Globus pallidus (tissue), 1 donor: ENCODE measurements around the gene PPIP5K1.
"Not testable (repeated sequence)": the region's sequence is repeated elsewhere in the genome, so short reads cannot be mapped to it uniquely, and the experiment has no call there.

Experiments used
- DNase-seq: peaks from one replicate; pipeline ENCODE4 v3.0.0-alpha.2; 2015; ENCODE audit warnings: low spot score

PPIP5K1 gene

GRCh38 chr15:43589778-43590466, at the start of gene PPIP5K1:
TSS of gene PPIP5K1 (minus strand) at chr15:43590208. CDS start at chr15:43584504, 5,704 bp downstream.
- DNase-seq = not testable (repeated sequence)

- not testable (repeated sequence) for DNase-seq
Measured at GRCh38 chr15:43638464-43639204, 48.6 kb upstream of the PPIP5K1 start.

GRCh38 chr15:43626937-43627336, 36.9 kb upstream of the PPIP5K1 start:
- not testable (repeated sequence) for DNase-seq

DNA sequence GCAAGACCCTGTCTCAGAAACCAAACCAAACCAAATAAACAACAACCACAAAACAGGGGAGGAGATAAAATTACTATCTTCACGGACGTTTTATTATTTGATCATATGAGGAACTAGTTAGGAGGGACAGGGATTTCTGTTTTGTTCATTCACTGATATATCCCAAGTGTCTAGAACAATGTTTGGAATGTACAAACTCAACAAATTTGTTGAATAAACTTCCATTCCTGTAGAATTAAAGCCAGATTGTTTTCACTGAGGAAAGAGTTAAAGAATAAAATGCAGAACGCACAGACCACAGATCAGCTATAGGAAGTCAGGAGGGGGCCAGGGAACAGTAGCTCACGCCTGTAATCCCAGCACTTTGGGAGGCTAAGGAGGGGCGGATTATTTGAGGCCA, 35.1 kb upstream of the PPIP5K1 start:
- no peak for DNase-seq

DNA sequence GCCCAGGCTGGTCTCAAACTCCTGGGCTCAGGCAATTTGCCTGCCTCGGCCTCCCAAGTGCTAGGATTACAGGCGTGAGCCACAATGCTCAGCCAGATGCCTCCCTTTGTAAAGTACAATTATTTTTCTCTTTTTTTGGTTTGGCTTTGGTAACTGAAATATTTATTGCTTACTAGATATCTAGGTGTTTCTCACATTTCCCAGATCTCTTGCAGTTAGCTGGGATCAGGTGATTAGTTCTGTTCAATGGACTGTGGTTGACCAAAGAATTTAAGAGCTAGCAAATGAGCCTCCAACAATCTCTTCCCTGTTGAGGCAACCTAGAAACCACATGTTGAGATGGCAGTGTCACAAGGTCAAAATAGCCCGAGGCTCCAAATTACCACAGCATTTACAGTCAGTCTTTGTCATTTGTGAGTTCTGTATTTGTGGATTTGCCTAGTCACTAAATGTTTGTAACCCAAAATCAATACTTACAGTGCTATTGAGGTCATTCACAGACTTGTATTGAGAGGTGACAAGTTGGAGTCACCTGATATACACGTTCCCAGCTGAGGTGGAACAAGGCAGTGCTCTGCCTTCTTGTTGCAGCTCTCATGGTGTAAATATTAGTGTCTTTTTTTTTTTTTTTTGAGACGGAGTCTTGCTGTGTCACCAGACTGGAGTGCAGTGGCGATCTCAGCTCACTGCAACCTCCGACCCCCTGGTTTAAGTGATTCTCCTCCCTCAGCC, 32.2 kb upstream of the PPIP5K1 start:
- not testable (repeated sequence) for DNase-seq

DNA sequence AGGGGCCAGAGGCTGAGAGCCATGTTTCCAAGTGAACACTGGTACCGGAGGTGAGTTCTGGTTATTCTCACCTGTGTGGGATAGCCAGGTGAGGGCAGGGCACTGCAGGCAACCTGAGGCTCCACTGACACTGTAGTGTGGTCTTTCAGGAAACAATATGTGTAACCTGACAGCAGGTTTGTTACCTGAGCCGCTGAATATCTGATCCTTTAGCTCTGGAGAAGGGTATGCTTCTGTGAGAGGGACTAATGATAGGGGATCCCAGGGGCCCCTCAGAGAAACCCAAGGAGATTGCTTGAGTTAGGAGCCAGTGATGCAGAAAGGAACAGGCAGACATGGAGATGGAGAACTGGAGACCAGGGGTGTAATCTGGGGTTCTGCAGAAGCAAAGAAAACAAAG, 28.7 kb upstream of the PPIP5K1 start, which contains the start of gene STRC:
Gene STRC, minus strand, starts transcription at position 101 of the 400 bp plus-strand sequence. Its CDS starts 78 bp downstream, at position 23.
- DNase-seq = not testable (repeated sequence)

GRCh38 chr15:43617750-43618149, 27.7 kb upstream of the PPIP5K1 start:
- DNase-seq = not testable (repeated sequence)

GRCh38 chr15:43602233-43602632, 12.2 kb upstream of the PPIP5K1 start:
- DNase-seq = not testable (repeated sequence)

GRCh38 chr15:43600200-43600599, 10.2 kb upstream of the PPIP5K1 start:
- not testable (repeated sequence) for DNase-seq

GRCh38 chr15:43599131-43599530, 9.1 kb upstream of the PPIP5K1 start:
- DNase-seq = not testable (repeated sequence)

- DNase-seq = not testable (repeated sequence)
Measured at GRCh38 chr15:43593328-43594190, 3.6 kb upstream of the PPIP5K1 start, which contains the start of gene CKMT1B. TSS of gene CKMT1B (plus strand) at chr15:43594027. CDS start at chr15:43594219, 192 bp downstream.

- DNase-seq = not testable (repeated sequence)
Measured at GRCh38 chr15:43592841-43593240, 2.8 kb upstream of the PPIP5K1 start.

DNA sequence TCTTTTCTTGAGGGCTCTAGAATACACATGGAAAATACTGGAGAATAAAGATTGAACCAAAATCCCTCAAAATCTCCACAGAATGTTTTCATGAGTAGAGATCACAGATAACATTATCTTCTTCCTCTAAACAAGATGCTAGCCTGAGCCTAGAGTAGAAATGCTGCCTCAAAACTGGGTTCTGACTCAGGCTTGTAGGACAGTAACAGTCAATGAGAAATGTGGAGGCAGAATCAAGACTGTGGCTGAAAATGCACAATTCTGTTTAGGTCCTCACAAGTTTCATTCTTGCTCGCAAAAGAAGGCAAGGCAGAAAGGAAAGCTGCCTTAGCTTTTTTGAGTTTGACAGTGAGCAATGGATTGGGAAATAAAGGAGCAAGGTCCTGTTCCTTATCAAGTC, 15.4 kb downstream of the PPIP5K1 start:
- DNase-seq = not testable (repeated sequence)

GRCh38 chr15:43566615-43567014, 23.4 kb downstream of the PPIP5K1 start:
- DNase-seq = not testable (repeated sequence)

- not testable (repeated sequence) for DNase-seq
Measured at GRCh38 chr15:43563793-43564192, 26.2 kb downstream of the PPIP5K1 start.

DNA sequence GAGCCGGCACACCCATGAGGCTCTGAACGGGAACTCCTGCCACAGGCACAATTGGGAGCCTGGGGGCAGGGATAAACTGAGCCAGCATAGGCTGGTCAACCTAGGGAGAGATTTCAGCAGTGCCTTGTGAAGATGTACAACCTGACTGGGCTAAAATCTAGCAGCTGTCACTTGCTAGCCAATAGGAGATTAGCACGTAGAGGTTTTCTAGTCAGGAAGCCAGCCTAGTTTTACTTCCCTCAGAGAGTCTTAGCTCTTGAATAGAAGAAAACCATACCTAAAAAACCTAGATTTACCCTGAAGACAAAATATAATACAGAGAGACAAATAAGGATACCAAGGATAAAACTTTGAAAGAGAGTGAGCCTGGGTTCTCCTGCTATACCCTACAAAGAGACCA, 27.3 kb downstream of the PPIP5K1 start:
- DNase-seq = not testable (repeated sequence)

DNA sequence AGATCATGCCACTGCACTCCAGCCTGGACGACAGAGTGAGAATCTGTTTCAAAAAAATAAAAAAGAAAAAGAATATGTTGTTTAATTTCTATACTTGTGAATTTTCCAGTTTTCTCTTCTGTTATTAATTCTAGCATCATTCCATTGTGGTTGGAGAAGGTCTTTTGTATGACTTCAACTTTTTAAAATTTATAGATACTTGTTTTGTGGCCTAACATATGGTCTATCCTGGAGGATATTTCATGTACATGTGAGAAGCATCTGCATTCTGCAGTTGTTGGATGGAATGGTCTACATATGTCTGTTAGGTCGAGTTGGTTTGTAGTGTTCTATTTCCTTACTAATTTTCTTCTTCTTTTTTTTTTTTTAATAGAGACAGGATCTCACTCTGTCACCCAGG, 37.0 kb downstream of the PPIP5K1 start:
- no peak for DNase-seq

DNA sequence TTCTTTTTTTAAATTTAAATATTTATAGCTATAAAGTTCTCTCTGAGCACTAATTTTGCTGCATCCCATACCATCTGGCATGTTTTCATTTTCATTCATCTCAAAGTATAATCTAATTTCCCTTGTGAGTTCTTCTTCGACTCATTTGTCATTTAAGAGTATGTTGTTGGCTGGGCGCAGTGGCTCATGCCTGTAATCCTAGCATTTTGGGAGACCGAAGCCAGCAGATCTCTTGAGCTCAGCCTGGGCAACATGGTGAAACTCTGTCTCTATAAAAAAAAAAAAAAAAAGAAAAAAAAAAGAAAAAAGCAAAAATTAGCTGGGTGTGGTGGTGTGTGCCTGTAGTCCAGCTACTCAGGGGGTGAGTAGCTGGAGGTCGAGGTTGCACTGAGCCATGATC, 37.8 kb downstream of the PPIP5K1 start:
- DNase-seq = no peak

DNA sequence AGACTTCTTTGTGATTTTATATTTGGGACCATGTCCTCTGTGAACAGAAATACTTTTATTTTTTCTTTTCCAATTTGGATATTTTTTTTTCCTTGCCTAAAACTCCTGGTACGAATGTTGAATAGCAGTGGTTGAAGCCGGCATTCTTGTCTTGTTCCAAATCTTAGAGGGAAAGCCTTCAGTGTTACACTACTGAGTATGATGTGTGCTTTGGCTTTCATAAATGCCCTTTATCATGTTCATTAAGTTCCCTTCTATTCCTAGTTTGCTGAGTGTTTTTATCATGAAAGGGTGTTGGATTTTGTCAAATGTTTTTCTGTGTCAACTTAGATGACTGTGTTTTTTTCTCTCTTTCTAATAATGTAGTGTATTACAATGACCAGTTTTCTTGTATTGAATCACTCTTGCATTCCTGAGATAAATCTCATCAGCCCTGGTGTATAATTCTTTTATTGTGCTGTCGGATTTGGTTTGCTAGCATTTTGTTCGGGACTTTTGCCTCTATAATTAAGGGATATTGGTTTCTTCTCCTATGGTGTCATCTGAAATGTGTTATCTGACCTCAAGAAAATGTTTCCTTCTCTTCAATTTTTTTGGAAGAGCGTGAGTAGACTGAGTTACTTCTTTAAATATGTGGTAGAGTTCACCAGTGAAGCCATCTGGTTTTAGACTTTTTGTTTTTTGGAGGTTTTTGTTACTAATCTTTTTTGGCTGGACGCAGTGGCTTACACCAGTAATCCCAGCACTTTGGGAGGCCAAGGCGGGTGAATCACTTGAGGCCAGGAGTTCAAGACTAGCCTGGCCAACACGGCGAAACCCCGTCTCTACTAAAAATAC, 39.3 kb downstream of the PPIP5K1 start:
- DNase-seq = no peak

GRCh38 chr15:43547539-43547938, 42.5 kb downstream of the PPIP5K1 start:
- no peak for DNase-seq
